GM12878 (cell line): ENCODE data around the gene TRPC4. TPM values are rescaled to one million over a fixed set of nuclear protein-coding genes. Genes with fewer than 3 reads are reported as not detected.

Experiments used
- ATAC-seq: fragments of 200-7000 bp; cut with Tn5 transposase; 3 replicates; pipeline ENCODE4 v1.9.1; 2020; ENCODE audit warnings: mild to moderate bottlenecking, moderate library complexity
- BruUV-seq: library from RNA; stranded (reverse); fragments of 400-500 nt; replicated peaks from 2 replicates; lab custom pipeline; 2021; lab: Mats Ljungman, UMichigan
- CTCF ChIA-PET: fragments of 300-600 bp; sonication (Branson Sonifier 250); formaldehyde crosslinking; extraction: SDS; loops from one replicate; lab custom pipeline; 2021; ENCODE audit warnings: inconsistent platforms; lab: Yijun Ruan, JAX
- POLR2A ChIA-PET: fragments of 350-600 bp; formaldehyde crosslinking; extraction: SDS; loops from one replicate; lab custom pipeline; 2021; ENCODE audit warnings: inconsistent platforms; lab: Charles Lee
- RAD21 ChIA-PET: fragments of 300-600 bp; sonication (Branson Sonifier 250); formaldehyde crosslinking; loops from one replicate; lab custom pipeline; 2023; ENCODE audit warnings: antibody characterized with exemption; ENCODE audit not compliant: unreplicated experiment; lab: Charles Lee
- SMC1A ChIA-PET: fragments of 300-600 bp; sonication (Branson Sonifier 250); formaldehyde crosslinking; loops from one replicate; lab custom pipeline; 2023; ENCODE audit not compliant: unreplicated experiment, uncharacterized antibody; lab: Charles Lee
- DNase-seq: peaks from one replicate; pipeline ENCODE4 v3.0.0-alpha.2; 2011; ENCODE audit warnings: low read depth, low spot score
- FAIRE-seq: peaks from 3 replicates; lab custom pipeline; 2011; peaks lifted over from hg19 to GRCh38; lab: Jason Lieb, UNC
- H2AFZ ChIP-seq: 2 replicates; pipeline ENCODE4 v1.6.0; 2011; ENCODE audit warnings: low read depth, low read length, control low read depth; ENCODE audit not compliant: control insufficient read depth
- H3K27ac ChIP-seq: 2 replicates; pipeline ENCODE4 v1.5.1; 2011; ENCODE audit warnings: control low read depth; ENCODE audit not compliant: control insufficient read depth, insufficient read depth
- H3K27me3 ChIP-seq, 2 experiments: replicated peaks in 1 of 2; 2 replicates each; pipeline versions ENCODE4 v1.6.0 to v1.6.1; 2011; ENCODE audit warnings: low read length in 1 of 2; ENCODE audit not compliant: control insufficient read depth in 2 of 2, insufficient read depth in 2 of 2
- H3K36me3 ChIP-seq, 2 experiments: 2 replicates each; pipeline ENCODE4 v1.5.1; 2011; ENCODE audit warnings: low read length in 1 of 2; ENCODE audit not compliant: control insufficient read depth in 2 of 2, insufficient read depth in 2 of 2
- H3K4me1 ChIP-seq: 2 replicates; pipeline ENCODE4 v1.6.1; 2011; ENCODE audit warnings: mild to moderate bottlenecking, low read length, moderate library complexity, mixed read lengths; ENCODE audit not compliant: control insufficient read depth, insufficient read depth
- H3K4me2 ChIP-seq: 2 replicates; pipeline ENCODE4 v1.6.0; 2011; ENCODE audit warnings: control low read depth; ENCODE audit not compliant: control insufficient read depth, insufficient read depth
- H3K4me3 ChIP-seq: fragments of 200-600 bp; sonication (generic); 2 replicates; pipeline ENCODE4 v1.5.1; 2016
- H3K79me2 ChIP-seq: 2 replicates; pipeline ENCODE4 v1.6.0; 2011; ENCODE audit warnings: low read length; ENCODE audit not compliant: control insufficient read depth, insufficient read depth
- H3K9ac ChIP-seq: 2 replicates; pipeline ENCODE4 v1.8.0; 2011; ENCODE audit warnings: low read length, control low read depth, mixed read lengths; ENCODE audit not compliant: control insufficient read depth, insufficient read depth
- H3K9me3 ChIP-seq: replicated peaks from 3 replicates; pipeline ENCODE4 v1.5.1; 2011; ENCODE audit warnings: mild to moderate bottlenecking, low read length; ENCODE audit not compliant: control insufficient read depth, insufficient read depth
- H4K20me1 ChIP-seq: 2 replicates; pipeline ENCODE4 v1.6.0; 2011; ENCODE audit not compliant: control insufficient read depth, insufficient read depth
- ASH2L ChIP-seq: fragments of 300-600, 200-600 bp; sonication (generic); IDR thresholded peaks from 2 replicates; pipeline ENCODE4 v1.6.1; 2017; ENCODE audit warnings: low read depth, mild to moderate bottlenecking, borderline replicate concordance
- CEBPZ ChIP-seq: fragments of 150-350 bp; IDR thresholded peaks from 2 replicates; pipeline ENCODE4 v1.6.1; 2016; ENCODE audit warnings: low read depth, low read length
- CHD1 ChIP-seq: IDR thresholded peaks from 2 replicates; pipeline ENCODE4 v1.6.1; 2012; ENCODE audit warnings: low read depth, low read length, improper control_type of control experiment
- EED ChIP-seq: sonication (generic); IDR thresholded peaks from 2 replicates; pipeline ENCODE4 v1.6.1; 2016; ENCODE audit warnings: antibody characterized with exemption, low read depth
- ESRRA ChIP-seq: IDR thresholded peaks from 2 replicates; pipeline ENCODE4 v1.6.1; 2012; ENCODE audit warnings: mild to moderate bottlenecking, low read length, improper control_type of control experiment
- FOXK2 ChIP-seq: fragments of 450-650 bp; IDR thresholded peaks from 2 replicates; pipeline ENCODE4 v1.6.1; 2017; ENCODE audit warnings: mild to moderate bottlenecking, moderate library complexity
- GATAD2B ChIP-seq: fragments of 450-650 bp; conservative IDR thresholded peaks from 2 replicates; pipeline ENCODE4 v1.6.1; 2017; ENCODE audit warnings: low read depth, mild to moderate bottlenecking, moderate library complexity
- MEF2A ChIP-seq: IDR thresholded peaks from 2 replicates; pipeline ENCODE4 v1.6.1; 2011; ENCODE audit warnings: low read depth, mild to moderate bottlenecking, low read length, moderate library complexity; ENCODE audit not compliant: insufficient read depth
- MTA2 ChIP-seq: fragments of 450-650 bp; IDR thresholded peaks from 2 replicates; pipeline ENCODE4 v1.6.1; 2016; ENCODE audit warnings: low read depth, mild to moderate bottlenecking, moderate library complexity
- NFYA ChIP-seq: IDR thresholded peaks from 2 replicates; pipeline ENCODE4 v1.6.1; 2011; ENCODE audit warnings: low read depth, mild to moderate bottlenecking, low read length, improper control_type of control experiment, borderline replicate concordance
- NFYB ChIP-seq: IDR thresholded peaks from 2 replicates; pipeline ENCODE4 v1.6.1; 2011; ENCODE audit warnings: low read depth, mild to moderate bottlenecking, low read length, improper control_type of control experiment, moderate library complexity; ENCODE audit not compliant: insufficient read depth
- PKNOX1 ChIP-seq: fragments of 450-650 bp; IDR thresholded peaks from 2 replicates; pipeline ENCODE4 v1.6.1; 2016; ENCODE audit warnings: mild to moderate bottlenecking
- ZNF207 ChIP-seq: fragments of 450-650 bp; IDR thresholded peaks from 2 replicates; pipeline ENCODE4 v1.6.1; 2014; ENCODE audit warnings: antibody characterized with exemption, mild to moderate bottlenecking, borderline replicate concordance
- ZZZ3 ChIP-seq: IDR thresholded peaks from 2 replicates; pipeline ENCODE4 v1.6.1; 2011; ENCODE audit warnings: low read depth; ENCODE audit not compliant: control insufficient read depth, insufficient read length
- WGBS: methylation state at CpG from one replicate; pipeline ENCODE4 v1.1.6; 2016; ENCODE audit warnings: low lambda C conversion rate; ENCODE audit not compliant: insufficient replicate concordance, insufficient coverage; ENCODE audit errors: missing lambda C conversion rate; 5-methylcytosine and 5-hydroxymethylcytosine counted together
- in situ Hi-C: fragments of 300-500 bp; cut with MboI; formaldehyde crosslinking; loops from 9 replicates; pipeline ENCODE4 v1.14.3; 2018; ENCODE audit warnings: mixed read lengths
- intact Hi-C: fragments of 100-400 bp; cut with micrococcal nuclease; formaldehyde crosslinking; loops from one replicate; pipeline ENCODE4 v1.14.2; 2022; ENCODE audit not compliant: unreplicated experiment
- polyA plus RNA-seq, 11 experiments: library from polyadenylated mRNA; depleted of rRNA in 4 of 11; unstranded in 6 of 11; stranded (reverse) in 5 of 11; fragments of >200 nt; fragmentation: Nextera tagmentation in 4 of 11; fragmentation: Illumina TruSeq in 1 of 11; extraction: Ambion mirVana in 4 of 11; extraction: Trizol in 1 of 11; gene quantifications; 1 replicate in 1 of 11; 2 replicates in 10 of 11; pipeline versions ENCODE4 v1.2.1 to v1.2.3, GENCODE V29; 2011 to 2016; ENCODE audit warnings: inconsistent platforms in 2 of 11, missing spikeins in 2 of 11, low read depth in 1 of 11
- total RNA-seq, 4 experiments: library from RNA; depleted of rRNA in 3 of 4; stranded (reverse); fragments of >200 nt in 3 of 4; fragmentation: Illumina TruSeq in 1 of 4; extraction: Trizol in 1 of 4; gene quantifications; 2 replicates each; pipeline versions ENCODE4 v1.2.1 to v1.2.3, GENCODE V29; 2013 to 2021
- TF ChIP-seq, protein P1 (sequence below): fragments of 450-650 bp; IDR thresholded peaks from 2 replicates; pipeline ENCODE4 v1.6.1; 2017; ENCODE audit warnings: mild to moderate bottlenecking, moderate library complexity
- TF ChIP-seq, protein P2 (sequence below): IDR thresholded peaks from 2 replicates; pipeline ENCODE4 v1.6.1; 2012; ENCODE audit warnings: low read depth, low read length, improper control_type of control experiment

The TRPC4 gene
- total and polyA plus RNA-seq, 10 of the 15 experiments (the other 5 are each of a cell fraction or from before 2014, with no cell fraction given): not detected

- in situ Hi-C loops (no loop called here), intact Hi-C loops (no loop called here)
- Histone ChIP-seq H4K20me1 (no peaks in the 10 kb centered on the region), H3K9ac (no peak overlapping the region), H3K4me3 (no peak overlapping the region), H3K79me2 (no peaks in the 10 kb centered on the region), H3K4me1 (no peaks in the 10 kb centered on the region), H3K4me2 (no peak overlapping the region), H3K27me3 (no peaks in the 10 kb centered on the region), H3K36me3 (no peaks in the 10 kb centered on the region), H2AFZ (no peak overlapping the region), H3K9me3 (no peaks in the 10 kb centered on the region), H3K27ac (no peak overlapping the region)
- ChIA-PET SMC1A (no interaction called here), CTCF (no interaction called here), POLR2A (no interaction called here), RAD21 (no interaction called here)
- no peak for FAIRE-seq
- no TSS peak for BruUV-seq
- DNase-seq: no peak
- no peak for ATAC-seq
- 29% methylated on average over 8 of the region's 8 CpGs for WGBS
- no peak for TF ChIP-seq MEF2A
- TF ChIP-seq NFYB: no peak
- TF ChIP-seq, protein P1, sequence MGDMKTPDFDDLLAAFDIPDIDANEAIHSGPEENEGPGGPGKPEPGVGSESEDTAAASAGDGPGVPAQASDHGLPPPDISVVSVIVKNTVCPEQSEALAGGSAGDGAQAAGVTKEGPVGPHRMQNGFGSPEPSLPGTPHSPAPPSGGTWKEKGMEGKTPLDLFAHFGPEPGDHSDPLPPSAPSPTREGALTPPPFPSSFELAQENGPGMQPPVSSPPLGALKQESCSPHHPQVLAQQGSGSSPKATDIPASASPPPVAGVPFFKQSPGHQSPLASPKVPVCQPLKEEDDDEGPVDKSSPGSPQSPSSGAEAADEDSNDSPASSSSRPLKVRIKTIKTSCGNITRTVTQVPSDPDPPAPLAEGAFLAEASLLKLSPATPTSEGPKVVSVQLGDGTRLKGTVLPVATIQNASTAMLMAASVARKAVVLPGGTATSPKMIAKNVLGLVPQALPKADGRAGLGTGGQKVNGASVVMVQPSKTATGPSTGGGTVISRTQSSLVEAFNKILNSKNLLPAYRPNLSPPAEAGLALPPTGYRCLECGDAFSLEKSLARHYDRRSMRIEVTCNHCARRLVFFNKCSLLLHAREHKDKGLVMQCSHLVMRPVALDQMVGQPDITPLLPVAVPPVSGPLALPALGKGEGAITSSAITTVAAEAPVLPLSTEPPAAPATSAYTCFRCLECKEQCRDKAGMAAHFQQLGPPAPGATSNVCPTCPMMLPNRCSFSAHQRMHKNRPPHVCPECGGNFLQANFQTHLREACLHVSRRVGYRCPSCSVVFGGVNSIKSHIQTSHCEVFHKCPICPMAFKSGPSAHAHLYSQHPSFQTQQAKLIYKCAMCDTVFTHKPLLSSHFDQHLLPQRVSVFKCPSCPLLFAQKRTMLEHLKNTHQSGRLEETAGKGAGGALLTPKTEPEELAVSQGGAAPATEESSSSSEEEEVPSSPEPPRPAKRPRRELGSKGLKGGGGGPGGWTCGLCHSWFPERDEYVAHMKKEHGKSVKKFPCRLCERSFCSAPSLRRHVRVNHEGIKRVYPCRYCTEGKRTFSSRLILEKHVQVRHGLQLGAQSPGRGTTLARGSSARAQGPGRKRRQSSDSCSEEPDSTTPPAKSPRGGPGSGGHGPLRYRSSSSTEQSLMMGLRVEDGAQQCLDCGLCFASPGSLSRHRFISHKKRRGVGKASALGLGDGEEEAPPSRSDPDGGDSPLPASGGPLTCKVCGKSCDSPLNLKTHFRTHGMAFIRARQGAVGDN: no peak
- TF ChIP-seq ESRRA: no peak
- no peak for TF ChIP-seq GATAD2B
- TF ChIP-seq FOXK2: no peak
- no peak for TF ChIP-seq EED
- no peak for TF ChIP-seq NFYA
- TF ChIP-seq MTA2: no peak
- no peak for TF ChIP-seq CEBPZ
- TF ChIP-seq ASH2L: no peak
- no peak for TF ChIP-seq ZNF207
- TF ChIP-seq ZZZ3: no peak
- TF ChIP-seq CHD1: no peak
- TF ChIP-seq PKNOX1: no peak
- TF ChIP-seq, protein P2, sequence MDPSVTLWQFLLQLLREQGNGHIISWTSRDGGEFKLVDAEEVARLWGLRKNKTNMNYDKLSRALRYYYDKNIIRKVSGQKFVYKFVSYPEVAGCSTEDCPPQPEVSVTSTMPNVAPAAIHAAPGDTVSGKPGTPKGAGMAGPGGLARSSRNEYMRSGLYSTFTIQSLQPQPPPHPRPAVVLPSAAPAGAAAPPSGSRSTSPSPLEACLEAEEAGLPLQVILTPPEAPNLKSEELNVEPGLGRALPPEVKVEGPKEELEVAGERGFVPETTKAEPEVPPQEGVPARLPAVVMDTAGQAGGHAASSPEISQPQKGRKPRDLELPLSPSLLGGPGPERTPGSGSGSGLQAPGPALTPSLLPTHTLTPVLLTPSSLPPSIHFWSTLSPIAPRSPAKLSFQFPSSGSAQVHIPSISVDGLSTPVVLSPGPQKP: no peak
These were observed 232.9 kb downstream of the TRPC4 start for GRCh38 chr13:37636701-37637100.
